NCI-H2107 treated with DMSO at 0.1 percent for 48 hours (cell line): ENCODE measurements around the gene GNPAT.

Experiments used
- DNase-seq: peaks from one replicate; lab custom pipeline; 2025; ENCODE audit not compliant: unreplicated experiment; lab: John Stamatoyannopoulos, UW

GNPAT gene

DNA sequence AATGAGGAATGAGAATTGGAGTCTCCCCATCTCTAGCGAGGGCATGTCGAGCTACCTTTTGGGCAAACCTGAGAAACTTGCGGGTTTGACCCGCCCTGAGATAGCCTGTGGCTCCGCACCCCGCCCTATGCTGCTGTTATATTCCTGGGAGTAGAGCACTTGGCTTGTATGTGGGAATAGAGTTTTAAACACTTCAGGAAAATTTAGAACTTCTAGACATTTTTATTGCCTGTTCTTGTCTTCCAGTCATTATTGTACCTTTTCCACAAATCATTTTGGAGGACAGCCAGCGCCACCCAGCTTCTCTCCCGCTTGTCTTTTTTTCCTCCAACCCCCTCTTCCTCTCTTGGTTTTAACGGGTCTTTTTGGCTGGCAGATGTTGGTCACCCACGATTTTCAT is 738 bp downstream of the GNPAT start:
- DNase-seq, result peak; percentile 16

DNA sequence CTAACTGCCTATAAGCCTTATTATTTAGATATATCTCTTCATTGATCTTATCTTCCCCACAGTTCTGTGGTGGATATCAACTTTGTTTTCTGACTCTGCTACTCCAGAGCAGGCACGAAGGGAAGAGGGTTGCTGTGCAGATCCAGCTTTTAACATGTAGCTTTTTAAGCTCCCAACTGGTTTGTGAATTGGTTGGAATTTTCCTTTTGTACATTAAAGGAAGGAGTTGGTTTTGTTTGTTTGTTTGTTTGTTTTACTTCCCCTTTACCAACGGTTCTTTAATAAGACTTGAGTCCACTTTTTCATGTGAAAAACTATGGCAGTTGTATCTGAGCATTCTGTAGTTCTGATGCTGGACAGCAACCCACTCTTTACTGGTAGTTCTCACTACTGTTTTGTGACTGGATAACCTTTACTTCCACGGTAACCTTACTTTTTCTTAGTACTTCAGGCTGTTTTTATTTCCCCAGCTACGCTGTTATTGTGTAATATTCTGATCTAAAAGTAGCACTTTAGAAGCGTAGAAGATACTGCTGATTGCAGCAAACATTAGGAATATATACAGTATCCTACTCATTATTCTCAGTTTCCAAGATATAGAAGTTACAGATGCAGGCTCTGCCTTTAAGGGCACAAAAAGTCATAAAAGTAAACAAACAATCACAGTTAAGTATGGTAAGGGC is 1.6 kb downstream of the GNPAT start:
- no peak for DNase-seq

DNA sequence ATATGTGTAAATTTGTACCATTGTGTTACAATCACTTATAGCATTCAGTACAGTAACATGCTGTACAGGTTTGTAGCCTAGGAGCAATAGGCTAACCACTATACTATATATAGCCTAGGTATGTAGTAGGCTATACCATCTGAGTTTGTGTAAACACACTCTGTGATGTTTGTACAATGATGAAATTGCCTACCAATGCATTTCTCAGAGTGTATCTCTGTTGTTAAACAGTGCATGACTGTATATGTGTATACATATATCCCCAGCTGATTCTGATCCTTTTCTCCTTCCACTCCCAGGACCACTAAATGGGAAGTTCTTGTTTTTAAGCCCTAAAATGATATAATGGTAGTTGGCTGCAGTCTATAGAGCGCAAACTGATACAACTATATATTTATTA is 7.8 kb downstream of the GNPAT start:
- DNase-seq, result no peak

DNA sequence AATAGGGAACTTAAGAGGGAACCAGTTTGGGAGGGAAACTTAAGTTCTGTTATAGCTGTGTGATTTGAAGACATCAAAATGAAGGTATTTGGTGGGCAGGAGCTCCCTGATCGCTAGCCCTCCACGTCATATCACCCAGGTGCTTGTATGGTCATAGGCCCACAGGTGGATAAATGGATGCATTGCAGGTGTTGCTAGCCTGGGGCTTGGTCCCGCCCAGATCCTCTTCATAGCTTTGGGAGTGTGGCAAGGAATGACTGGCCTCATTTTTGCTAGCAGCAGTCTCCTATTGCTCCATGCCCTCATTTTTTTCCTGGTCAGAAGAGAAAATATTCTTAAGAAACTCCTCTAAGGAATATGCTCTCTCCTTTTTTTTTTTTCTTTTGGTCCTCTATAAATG is 11.3 kb downstream of the GNPAT start:
- no peak for DNase-seq

DNA sequence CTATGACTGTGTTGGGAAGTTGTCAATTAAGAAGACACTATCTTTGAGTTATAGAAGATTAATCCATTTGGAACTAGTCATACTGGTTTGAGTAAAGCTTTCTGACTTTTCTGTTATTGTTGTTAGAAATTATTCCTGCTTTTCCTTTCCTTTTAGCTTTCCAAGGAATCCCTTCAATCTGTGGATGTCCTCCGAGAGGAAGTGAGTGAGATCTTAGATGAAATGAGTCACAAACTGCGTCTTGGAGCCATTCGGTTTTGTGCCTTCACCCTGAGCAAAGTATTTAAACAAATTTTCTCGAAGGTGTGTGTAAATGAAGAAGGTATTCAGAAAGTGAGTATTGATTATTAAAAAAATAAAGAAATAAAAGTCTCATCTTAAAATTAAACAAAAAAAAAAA is 19.3 kb downstream of the GNPAT start:
- no peak for DNase-seq

DNA sequence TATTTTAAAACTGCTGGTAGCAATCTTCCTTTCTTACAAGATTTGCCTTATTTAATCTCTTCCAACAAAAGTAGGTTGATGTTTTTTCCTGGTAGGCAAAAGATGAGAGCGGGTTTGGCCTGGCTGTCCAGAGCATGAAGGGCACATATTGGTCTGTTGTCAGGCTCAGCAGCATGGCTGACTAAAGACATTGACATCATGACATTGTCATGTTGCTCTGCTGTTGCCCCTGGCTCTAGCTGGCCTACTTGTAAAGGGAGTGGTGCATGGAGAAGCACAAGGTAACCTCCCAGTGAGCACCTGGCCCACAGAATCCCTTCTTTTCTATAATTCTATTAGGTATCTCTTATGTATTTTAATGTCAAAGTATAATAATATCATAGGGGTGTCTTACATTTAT is 23.6 kb downstream of the GNPAT start:
- no peak for DNase-seq

DNA sequence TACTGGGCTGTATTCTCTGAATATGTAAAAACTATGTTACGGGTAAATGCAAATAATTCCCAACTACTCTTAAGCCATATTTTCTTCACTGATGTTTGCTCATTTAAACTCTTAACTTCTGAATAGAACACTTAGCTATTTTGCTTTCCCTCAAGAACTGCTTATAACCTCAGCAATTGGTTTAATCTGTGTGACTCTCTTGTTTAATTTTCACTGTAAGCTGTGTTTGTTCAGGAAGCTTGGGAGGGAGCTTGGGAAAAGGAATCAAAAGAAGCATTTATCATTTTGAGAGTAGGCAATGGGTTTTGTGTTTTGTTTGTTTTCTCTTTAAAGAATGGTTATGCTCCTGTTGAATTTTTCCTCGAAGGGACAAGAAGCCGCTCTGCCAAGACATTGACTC is 24.4 kb downstream of the GNPAT start:
- no peak for DNase-seq

DNA sequence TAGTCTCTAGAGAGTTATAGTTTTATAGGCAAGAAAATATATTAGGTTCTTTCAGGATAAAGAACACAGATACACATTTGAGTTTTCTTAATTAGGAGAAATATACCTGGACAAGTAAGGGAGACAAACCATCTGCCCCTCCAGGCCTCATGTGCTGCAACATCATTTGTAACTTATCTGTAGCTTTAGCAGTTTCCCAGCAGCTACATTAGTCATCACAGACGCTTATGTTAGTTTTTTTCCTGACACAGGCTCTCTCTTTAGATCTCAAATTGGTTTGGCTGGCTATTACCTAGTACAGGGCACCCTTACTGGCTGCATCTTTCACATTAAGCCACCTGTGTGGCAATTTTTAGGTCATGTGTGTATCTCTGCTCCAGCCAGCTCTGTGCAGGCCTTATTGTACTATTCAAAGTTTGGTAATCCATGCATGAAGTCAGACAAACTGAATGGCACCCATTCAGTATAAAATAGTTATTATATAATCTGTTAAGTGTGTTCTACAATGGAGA is 25.9 kb downstream of the GNPAT start:
- no peak for DNase-seq

DNA sequence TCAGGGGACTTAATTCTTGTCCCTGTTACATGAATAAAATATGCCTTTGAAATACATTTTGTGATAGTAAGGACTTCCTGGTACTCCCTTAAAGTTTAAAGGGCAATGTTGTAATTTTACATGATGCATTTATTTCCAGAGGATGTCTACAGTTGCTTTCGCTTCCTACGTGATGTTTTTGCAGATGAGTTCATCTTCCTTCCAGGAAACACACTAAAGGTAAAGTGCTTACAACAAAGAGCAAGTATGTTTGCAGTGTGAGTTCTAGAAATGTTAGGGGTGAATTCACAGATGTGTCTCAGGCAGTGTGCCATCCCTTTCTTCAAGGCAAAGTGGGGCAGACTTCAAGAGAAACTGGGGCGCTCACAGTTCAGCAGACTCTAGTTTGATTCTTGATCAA is 31.2 kb downstream of the GNPAT start:
- DNase-seq, result no peak

DNA sequence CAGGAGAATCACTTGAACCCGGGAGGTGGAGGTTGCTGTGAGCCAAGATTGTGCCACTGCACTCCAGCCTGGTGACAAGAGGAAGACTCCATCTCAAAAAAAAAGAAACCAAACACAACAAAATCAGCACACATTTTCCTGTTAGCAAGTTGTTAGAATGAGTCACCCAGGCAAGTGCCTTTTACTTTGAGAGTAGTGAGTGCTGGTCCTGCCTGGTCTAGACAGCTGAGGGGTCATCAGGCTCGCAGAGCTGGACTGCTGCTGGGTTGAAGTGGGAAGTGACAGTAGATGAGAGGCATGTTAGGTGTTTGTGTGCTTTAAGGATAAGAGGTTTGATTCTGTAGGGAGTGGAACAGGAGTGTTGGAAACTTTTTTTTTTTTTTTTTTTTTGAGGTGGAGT is 31.9 kb downstream of the GNPAT start:
- DNase-seq, result no peak

DNA sequence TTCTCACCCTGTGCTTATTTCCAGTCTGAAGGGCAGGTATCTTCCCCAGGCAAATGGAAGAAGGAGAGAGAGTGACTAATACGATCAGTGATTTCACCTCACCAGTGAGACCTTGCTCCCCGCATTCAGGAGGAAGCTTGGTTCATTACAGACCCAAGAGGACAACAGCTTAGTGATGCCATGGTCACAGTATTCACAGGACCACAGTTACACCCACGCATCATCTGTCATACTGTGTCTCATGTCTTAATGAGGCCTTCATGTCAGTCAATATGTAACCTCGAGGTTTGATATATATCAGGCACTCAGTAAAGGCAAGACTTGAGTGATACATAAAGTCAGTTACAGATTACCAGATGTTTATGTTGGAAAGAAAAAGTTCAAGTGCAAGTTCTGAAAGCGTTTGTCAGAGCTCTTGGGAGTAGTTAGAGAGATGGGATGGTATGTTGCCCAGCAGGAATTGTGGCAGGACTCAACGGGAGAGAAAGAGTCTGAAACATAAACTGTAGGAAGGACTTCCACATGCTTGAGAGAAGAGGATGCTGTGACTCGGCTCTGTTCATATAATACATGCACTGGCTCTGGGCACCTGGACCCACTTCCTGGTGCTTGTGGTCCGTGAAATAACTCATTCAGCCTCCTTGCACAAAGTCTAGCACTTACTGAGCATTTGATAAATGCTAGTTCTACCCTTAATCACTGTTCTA is 33.3 kb downstream of the GNPAT start:
- no peak for DNase-seq

DNA sequence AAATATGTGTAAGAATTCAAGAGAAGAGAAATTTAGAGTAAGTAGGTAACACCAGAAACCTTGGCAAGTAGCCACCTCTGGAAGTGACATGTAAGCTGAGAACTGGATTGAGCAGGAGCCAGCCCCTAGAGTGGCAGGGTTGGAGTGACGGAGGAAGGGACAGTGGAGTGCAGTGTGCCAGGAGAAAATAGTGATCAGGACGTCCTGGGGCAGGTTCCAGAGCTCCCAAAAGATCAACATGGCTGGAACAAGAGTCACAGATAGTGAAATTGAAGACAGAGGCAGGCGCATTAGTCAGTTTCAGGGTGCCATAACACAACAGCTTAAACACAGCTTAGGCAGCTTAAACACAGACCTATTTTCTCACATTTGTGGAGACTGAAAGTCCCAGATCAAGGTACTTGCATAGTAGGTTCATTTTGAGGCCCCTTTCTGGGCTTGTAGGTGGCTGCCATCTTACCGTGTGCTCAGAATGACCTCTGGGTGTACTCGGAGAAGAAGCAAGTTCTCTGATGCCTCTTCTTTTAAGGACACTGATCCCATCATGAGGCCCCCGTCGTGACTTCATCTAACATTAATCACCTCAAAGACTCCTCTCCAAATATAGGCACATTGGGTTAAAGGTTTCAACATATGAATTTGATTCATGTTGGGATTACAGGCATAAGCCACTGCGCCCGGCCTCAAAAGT is 37.2 kb downstream of the GNPAT start:
- DNase-seq, result peak; percentile 80

DNA sequence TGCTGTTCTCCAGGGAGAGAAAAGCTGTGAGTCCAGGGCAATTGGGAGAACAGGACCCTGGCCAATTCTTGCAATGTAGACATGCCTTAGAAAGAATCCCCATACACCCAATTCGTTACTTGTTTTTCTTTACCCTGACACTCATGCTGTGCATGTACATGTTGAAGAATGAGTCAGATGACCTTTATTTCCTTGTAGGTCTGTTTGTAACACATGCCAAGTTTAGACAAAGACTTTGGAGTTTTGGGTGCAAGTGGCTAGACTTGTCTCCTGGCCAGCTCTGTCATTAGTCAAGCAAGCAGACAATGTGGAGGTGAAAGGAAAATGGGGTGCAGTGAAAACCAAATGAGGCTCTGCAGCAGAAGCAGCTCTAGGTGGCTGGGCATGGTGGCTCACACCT is 38.1 kb downstream of the GNPAT start:
- DNase-seq, result no peak

DNA sequence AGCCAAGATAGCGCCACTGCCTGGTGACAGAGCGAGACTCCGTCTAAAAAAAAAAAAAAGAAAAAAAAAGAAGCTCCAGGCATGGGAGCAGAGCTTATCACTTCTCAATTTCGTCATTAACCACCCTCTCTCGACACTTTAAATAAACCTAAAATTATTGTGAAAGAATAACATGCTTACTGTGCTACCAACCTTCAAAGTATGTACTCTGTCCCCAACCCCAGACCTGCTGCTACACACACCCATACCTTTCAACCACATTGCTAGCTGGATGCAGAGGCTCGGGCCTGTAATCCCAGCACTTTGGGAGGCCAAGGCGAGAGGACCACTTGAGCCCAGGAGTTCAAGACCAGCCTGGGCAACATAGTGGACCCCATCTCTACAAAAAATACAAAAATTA is 38.7 kb downstream of the GNPAT start:
- no peak for DNase-seq

DNA sequence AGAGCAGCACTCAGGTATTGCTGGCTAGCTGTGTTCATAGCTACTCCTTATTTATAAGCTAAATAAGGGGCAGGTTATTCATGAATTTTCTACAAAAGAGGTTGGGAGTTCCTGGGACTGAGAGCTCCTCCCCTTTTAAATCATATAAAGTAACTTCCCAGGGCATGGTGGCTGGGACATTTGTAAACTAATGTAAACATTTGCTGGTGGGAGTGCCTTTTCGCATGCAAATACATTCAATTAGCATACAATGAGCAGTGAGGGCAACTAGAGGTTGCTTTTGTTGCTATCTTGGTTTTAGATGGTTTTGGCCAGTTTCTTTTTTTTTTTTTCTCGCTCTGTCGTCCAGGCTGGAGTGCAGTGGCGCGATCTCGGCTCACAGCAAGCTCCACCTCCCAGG is 43.4 kb downstream of the GNPAT start:
- no peak for DNase-seq

DNA sequence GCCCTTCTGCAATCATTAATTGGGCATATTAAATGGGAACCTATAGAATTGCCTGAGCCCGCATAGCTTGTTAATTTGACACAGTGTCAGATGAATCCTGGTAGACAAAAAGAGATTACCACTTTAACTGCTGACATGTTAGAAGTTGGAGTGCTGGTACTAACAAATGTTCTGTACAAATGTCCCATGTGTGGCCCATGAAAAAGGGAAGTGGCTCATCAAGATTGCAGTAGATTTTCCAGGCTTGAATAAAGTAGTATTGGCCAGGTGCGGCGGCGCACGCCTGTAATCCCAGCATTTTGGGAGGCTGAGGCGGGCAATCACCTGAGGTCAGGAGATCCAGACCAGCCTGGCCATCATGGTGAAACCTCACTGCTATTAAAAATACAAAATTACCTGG is 45.6 kb downstream of the GNPAT start:
- DNase-seq, result no peak

DNA sequence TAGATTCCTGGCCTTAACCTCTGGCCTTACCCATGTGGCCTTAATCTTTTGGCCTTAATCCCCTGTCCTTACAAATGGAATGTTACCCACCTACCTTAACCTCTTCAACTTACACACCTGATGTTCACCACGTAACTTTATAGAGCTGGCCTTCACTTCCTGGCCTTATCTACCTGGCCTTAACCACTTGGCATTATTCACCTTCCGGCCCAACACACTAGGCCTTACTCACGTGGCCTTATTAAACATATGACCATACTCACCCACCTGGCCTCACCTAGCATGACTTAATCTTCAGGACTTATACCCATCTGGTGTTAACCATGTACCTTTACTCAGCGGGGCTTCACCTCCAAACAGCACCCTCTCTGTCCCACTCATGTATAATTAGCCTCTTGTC is 54.9 kb downstream of the GNPAT start:
- DNase-seq, result no peak

DNA sequence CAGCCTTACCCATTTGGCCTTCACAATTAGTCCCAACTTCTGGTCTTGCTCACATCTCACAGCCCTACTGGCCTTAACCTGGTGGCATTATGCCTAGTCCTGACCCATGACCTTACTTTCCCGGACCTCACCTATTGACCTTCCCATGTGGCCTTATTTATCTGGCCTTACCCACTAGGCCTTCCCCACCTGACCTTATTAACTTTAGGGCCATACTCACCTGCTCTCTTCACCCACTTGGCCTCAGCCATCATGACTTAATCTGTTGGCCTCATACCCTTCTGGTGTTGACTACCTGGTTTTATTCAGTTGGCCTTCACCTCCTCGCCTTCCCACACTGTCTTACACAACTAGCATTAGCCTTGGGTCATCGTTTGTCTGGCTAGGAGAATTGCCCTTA is 61.0 kb downstream of the GNPAT start:
- no peak for DNase-seq

DNA sequence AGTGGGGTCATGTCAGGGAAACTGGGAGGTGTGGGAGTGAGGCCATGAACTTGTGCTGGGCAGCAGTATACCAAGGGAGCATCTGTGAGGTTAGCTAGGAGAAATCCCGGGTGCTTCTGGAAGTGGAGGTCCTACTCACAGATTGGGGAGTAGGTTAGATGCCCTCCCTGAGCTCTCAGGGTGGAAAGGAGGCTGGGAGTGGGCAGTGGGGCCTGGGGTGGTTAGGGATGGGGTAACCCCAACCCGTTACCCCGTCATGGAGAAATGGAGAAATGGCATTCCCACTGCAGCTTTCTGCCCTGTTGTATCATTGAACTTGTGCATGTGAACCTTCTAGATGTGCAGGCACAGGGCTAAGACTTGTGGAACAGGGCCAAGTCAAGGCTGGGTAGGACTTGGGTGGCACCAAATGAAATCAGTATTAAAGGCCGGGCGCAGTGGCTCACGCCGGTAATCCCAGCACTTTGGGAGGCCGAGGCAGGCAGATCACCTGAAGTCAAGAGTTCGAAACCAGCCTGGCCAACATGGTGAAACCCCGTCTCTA is 69.5 kb downstream of the GNPAT start:
- no peak for DNase-seq

DNA sequence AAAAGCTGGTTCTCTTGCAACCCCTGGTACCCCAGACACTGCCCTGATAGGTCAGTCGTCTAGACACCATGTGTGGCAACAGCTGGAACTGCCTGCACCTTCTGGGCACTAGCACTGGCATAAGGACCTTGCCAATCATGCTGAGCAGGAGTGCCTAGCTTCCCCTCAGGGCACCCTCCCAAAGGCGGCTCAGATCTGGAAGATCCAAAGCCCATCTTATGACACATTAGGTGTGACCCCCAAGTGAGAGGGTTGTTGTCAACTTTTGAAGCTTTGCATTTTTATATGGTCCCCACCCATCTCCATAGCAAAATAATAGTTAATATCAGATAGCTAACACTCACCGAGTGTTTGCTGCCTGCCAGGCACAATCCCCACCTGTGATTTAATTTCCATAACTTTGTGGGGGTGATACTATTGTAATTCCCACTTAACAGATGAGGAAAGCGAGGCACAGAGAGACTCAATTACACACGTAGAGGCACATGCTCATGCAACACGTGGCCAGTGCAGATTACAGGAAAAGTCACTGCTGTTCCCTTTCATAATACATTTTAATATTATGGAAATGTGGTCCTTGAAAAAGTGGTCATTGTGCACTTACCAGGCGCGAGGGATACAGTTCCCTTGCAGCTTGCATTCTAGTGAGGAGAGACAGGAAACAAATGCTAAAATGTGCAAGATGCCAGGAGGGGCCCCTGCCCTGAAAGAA is 70.9 kb downstream of the GNPAT start:
- no peak for DNase-seq

DNA sequence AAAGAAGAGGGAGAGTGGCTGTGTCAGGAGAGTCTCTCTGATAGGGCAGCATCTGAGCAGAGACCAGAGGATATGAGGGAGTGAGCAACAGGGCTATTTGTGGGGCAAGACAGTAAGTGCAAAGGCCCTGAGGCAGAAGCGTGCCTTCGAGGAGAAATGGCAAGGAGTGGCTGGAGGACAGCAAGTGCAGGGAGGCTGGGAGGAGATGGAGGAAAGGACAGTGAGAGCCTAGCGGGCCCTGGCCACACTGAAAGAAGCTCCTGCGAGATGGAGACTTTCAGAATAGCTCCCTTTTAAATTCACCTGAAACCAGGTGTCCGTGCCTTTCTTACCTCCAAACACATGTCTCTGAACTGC is 71.4 kb downstream of the GNPAT start:
- DNase-seq, result no peak
